HepG2 (cell line): ENCODE data around the gene LLGL1. TPM values are rescaled to one million over a fixed set of nuclear protein-coding genes. Genes with fewer than 3 reads are reported as not detected.
A peak's percentile ranks its signal among the peaks of the same experiment; 100 is the strongest.

Experiments
- ARID2 ChIP-seq: sonication (generic); formaldehyde crosslinking; IDR thresholded peaks from 2 replicates; pipeline ENCODE4 v1.8.1; 2022; ENCODE audit warnings: mild to moderate bottlenecking, missing genetic modification reagents, borderline replicate concordance
- DNMT3B ChIP-seq: conservative IDR thresholded peaks from 2 replicates; pipeline ENCODE4 v1.6.1; 2016; ENCODE audit warnings: missing biosample characterization, control low read depth
- HCFC1 ChIP-seq: fragments of 150-350 bp; IDR thresholded peaks from 2 replicates; pipeline ENCODE4 v1.6.1; 2014; ENCODE audit warnings: low read depth, low read length
- KLF6 ChIP-seq: IDR thresholded peaks from 2 replicates; pipeline ENCODE4 v1.8.0; 2016; ENCODE audit warnings: missing biosample characterization, missing genetic modification reagents
- NFKB2 ChIP-seq: sonication (generic); formaldehyde crosslinking; IDR thresholded peaks from 2 replicates; pipeline ENCODE4 v1.4.0; 2020; ENCODE audit warnings: missing genetic modification reagents, borderline replicate concordance
- NFKBIZ ChIP-seq: IDR thresholded peaks from 2 replicates; pipeline ENCODE4 v1.6.1; 2018; ENCODE audit warnings: missing genetic modification reagents, missing compliant biosample characterization
- TBX2 ChIP-seq: sonication (generic); formaldehyde crosslinking; IDR thresholded peaks from 2 replicates; pipeline ENCODE4 v1.5.0; 2020; ENCODE audit warnings: missing genetic modification reagents, mild to moderate bottlenecking, borderline replicate concordance
- TMF1 ChIP-seq: sonication (generic); formaldehyde crosslinking; IDR thresholded peaks from 2 replicates; pipeline ENCODE4 v1.8.1; 2022; ENCODE audit warnings: low read depth, missing genetic modification reagents
- YEATS4 ChIP-seq: sonication (generic); formaldehyde crosslinking; IDR thresholded peaks from 2 replicates; pipeline ENCODE4 v1.4.0; 2020; ENCODE audit warnings: missing genetic modification reagents, borderline replicate concordance
- ZNF12 ChIP-seq: sonication (generic); formaldehyde crosslinking; IDR thresholded peaks from 2 replicates; pipeline ENCODE4 v1.5.0; 2020; ENCODE audit warnings: missing genetic modification reagents
- ZNF292 ChIP-seq: sonication (generic); formaldehyde crosslinking; IDR thresholded peaks from 2 replicates; pipeline ENCODE4 v1.8.1; 2022; ENCODE audit warnings: mild to moderate bottlenecking, low read depth, missing genetic modification reagents, borderline replicate concordance
- ZNF773 ChIP-seq: sonication (generic); formaldehyde crosslinking; IDR thresholded peaks from 2 replicates; pipeline ENCODE4 v1.4.0; 2020; ENCODE audit warnings: missing genetic modification reagents, borderline replicate concordance
- ZSCAN20 ChIP-seq: sonication (generic); formaldehyde crosslinking; IDR thresholded peaks from 2 replicates; pipeline ENCODE4 v1.4.0; 2020; ENCODE audit warnings: missing genetic modification reagents, mild to moderate bottlenecking, borderline replicate concordance
- polyA plus RNA-seq, 8 experiments: library from polyadenylated mRNA; depleted of rRNA in 3 of 8; stranded (reverse) in 7 of 8; unstranded in 1 of 8; fragments of >200 nt; fragmentation: Illumina TruSeq in 4 of 8; extraction: Trizol in 4 of 8; gene quantifications; 2 replicates each; pipeline versions ENCODE4 v1.2.1 to v1.2.3, GENCODE V29; 2011 to 2016; ENCODE audit warnings: low read depth in 4 of 8, missing spikeins in 1 of 8, mixed read lengths in 1 of 8; ENCODE audit not compliant: insufficient read depth in 1 of 8
- total RNA-seq, 5 experiments: library from RNA; depleted of rRNA; stranded (reverse); fragments of >200 nt; fragmentation: Illumina TruSeq; extraction: Trizol; gene quantifications; 2 replicates each; pipeline ENCODE4 v1.2.3, GENCODE V29; 2016; ENCODE audit warnings: low read depth in 1 of 5
- TF ChIP-seq, protein P1 (sequence below): sonication (generic); formaldehyde crosslinking; IDR thresholded peaks from 2 replicates; pipeline ENCODE4 v1.8.0; 2022; ENCODE audit warnings: mild to moderate bottlenecking, missing genetic modification reagents, moderate library complexity
- TF ChIP-seq, protein P2 (sequence below): sonication (generic); formaldehyde crosslinking; IDR thresholded peaks from 2 replicates; pipeline ENCODE4 v1.8.1; 2022; ENCODE audit warnings: low read depth, mild to moderate bottlenecking, missing genetic modification reagents
- TF ChIP-seq, protein P3 (sequence below): sonication (generic); formaldehyde crosslinking; IDR thresholded peaks from 2 replicates; pipeline ENCODE4 v1.4.0; 2020; ENCODE audit warnings: mild to moderate bottlenecking, missing genetic modification reagents
- TF ChIP-seq, protein P4 (sequence below): sonication (generic); formaldehyde crosslinking; IDR thresholded peaks from 2 replicates; pipeline ENCODE4 v1.4.0; 2020; ENCODE audit warnings: mild to moderate bottlenecking, missing genetic modification reagents
- TF ChIP-seq, protein P5 (sequence below), 2 experiments: sonication (generic) in 1 of 2; formaldehyde crosslinking in 1 of 2; IDR thresholded peaks; 2 replicates each; pipeline versions ENCODE4 v1.5.1 to v1.6.1; 2011 to 2020; ENCODE audit warnings: borderline replicate concordance in 1 of 2, low read depth in 1 of 2, low read length in 1 of 2, mild to moderate bottlenecking in 1 of 2, missing genetic modification reagents in 1 of 2, moderate library complexity in 1 of 2
- TF ChIP-seq, protein P6 (sequence below): IDR thresholded peaks from 2 replicates; pipeline ENCODE4 v1.6.1; 2016; ENCODE audit warnings: low read depth, borderline replicate concordance
- TF ChIP-seq, protein P7 (sequence below): sonication (generic); formaldehyde crosslinking; IDR thresholded peaks from 2 replicates; pipeline ENCODE4 v1.8.1; 2023; ENCODE audit warnings: missing genetic modification reagents, mild to moderate bottlenecking, borderline replicate concordance

LLGL1 gene
- total and polyA plus RNA-seq, 2 of the 13 experiments (the other 11 are each of a cell fraction or from before 2014, with no cell fraction given), result 15.0 to 15.3 TPM

DNA sequence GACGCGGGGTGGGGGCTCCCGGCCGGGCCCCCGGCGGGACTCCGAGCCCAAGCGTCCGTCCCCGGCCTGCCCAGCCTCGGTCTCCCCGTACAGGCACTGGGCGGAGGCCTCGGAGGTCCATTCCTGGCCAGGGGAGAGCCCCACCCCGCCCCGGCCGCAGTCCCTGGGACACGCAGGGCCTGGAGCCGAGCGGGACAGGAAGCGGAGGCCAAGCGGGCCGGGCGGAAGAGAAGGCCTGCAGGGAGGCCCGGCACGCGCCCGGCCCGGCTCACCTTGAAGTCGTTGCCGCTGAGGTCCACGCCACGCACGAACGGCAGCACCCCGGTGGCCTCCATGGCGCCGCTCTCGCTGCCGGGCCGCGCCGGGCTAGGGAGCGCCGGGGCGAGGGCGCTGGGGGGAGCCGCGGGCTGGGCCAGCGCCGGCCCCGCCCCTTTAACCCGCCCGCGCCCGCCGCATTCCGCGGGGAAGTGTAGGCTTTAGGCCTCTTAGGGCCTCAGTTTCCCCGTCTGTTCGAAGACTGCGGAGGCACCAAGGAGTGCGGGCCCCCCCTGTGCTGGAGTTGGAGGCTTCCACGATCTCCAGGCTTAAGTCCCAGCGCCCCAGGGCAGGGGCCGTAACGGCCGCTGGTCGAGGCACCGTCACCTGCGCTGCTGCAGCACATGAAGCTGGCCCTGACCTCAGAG, 33.1 kb downstream of the LLGL1 start, which contains the start of gene FLII (continued):
- TF ChIP-seq HCFC1, result no peak
- TF ChIP-seq, protein P1, sequence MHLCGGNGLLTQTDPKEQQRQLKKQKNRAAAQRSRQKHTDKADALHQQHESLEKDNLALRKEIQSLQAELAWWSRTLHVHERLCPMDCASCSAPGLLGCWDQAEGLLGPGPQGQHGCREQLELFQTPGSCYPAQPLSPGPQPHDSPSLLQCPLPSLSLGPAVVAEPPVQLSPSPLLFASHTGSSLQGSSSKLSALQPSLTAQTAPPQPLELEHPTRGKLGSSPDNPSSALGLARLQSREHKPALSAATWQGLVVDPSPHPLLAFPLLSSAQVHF (CRISPR knock-in tag), result peak; percentile 27; the same call in 1 of the 2 replicates
- 0 out of 2 replicates have a peak, but pooled peaks have one; percentile 21 for TF ChIP-seq ZNF292 (CRISPR knock-in tag)
- no peak for TF ChIP-seq ZNF12 (CRISPR knock-in tag)
- TF ChIP-seq, protein P2, sequence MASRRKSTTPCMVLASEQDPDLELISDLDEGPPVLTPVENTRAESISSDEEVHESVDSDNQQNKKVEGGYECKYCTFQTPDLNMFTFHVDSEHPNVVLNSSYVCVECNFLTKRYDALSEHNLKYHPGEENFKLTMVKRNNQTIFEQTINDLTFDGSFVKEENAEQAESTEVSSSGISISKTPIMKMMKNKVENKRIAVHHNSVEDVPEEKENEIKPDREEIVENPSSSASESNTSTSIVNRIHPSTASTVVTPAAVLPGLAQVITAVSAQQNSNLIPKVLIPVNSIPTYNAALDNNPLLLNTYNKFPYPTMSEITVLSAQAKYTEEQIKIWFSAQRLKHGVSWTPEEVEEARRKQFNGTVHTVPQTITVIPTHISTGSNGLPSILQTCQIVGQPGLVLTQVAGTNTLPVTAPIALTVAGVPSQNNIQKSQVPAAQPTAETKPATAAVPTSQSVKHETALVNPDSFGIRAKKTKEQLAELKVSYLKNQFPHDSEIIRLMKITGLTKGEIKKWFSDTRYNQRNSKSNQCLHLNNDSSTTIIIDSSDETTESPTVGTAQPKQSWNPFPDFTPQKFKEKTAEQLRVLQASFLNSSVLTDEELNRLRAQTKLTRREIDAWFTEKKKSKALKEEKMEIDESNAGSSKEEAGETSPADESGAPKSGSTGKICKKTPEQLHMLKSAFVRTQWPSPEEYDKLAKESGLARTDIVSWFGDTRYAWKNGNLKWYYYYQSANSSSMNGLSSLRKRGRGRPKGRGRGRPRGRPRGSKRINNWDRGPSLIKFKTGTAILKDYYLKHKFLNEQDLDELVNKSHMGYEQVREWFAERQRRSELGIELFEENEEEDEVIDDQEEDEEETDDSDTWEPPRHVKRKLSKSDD (CRISPR knock-in tag), result 0 out of 2 replicates have a peak, but pooled peaks have one; percentile 18
- TF ChIP-seq, protein P3, sequence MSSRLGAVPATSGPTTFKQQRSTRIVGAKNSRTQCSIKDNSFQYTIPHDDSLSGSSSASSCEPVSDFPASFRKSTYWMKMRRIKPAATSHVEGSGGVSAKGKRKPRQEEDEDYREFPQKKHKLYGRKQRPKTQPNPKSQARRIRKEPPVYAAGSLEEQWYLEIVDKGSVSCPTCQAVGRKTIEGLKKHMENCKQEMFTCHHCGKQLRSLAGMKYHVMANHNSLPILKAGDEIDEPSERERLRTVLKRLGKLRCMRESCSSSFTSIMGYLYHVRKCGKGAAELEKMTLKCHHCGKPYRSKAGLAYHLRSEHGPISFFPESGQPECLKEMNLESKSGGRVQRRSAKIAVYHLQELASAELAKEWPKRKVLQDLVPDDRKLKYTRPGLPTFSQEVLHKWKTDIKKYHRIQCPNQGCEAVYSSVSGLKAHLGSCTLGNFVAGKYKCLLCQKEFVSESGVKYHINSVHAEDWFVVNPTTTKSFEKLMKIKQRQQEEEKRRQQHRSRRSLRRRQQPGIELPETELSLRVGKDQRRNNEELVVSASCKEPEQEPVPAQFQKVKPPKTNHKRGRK (CRISPR knock-in tag), result no peak
- TF ChIP-seq NFKBIZ (CRISPR knock-in tag), result no peak
- no peak; the same call in 1 of the 2 replicates for TF ChIP-seq NFKB2
- no peak for TF ChIP-seq DNMT3B
- TF ChIP-seq, protein P4, sequence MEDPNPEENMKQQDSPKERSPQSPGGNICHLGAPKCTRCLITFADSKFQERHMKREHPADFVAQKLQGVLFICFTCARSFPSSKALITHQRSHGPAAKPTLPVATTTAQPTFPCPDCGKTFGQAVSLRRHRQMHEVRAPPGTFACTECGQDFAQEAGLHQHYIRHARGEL, result no peak
- TF ChIP-seq, protein P5, sequence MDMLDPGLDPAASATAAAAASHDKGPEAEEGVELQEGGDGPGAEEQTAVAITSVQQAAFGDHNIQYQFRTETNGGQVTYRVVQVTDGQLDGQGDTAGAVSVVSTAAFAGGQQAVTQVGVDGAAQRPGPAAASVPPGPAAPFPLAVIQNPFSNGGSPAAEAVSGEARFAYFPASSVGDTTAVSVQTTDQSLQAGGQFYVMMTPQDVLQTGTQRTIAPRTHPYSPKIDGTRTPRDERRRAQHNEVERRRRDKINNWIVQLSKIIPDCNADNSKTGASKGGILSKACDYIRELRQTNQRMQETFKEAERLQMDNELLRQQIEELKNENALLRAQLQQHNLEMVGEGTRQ (IDR thresholded peaks at IDR 0.05; ENCODE audit: low read depth, low read length), result no peak
- TF ChIP-seq, protein P5 (CRISPR knock-in tag; IDR thresholded peaks at IDR 0.05; ENCODE audit: borderline replicate concordance), result no peak
- TF ChIP-seq YEATS4 (CRISPR knock-in tag), result peak; percentile 87
- 0 out of 2 replicates have a peak, but pooled peaks have one; percentile 0 for TF ChIP-seq ZSCAN20 (CRISPR knock-in tag)
- TF ChIP-seq, protein P6, sequence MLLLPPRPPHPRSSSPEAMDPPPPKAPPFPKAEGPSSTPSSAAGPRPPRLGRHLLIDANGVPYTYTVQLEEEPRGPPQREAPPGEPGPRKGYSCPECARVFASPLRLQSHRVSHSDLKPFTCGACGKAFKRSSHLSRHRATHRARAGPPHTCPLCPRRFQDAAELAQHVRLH (CRISPR knock-in tag), result 0 out of 2 replicates have a peak, but pooled peaks have one; percentile 31
- peak; percentile 75 for TF ChIP-seq KLF6 (CRISPR knock-in tag)
- peak; percentile 71 for TF ChIP-seq TBX2 (CRISPR knock-in tag)
- TF ChIP-seq, protein P7, sequence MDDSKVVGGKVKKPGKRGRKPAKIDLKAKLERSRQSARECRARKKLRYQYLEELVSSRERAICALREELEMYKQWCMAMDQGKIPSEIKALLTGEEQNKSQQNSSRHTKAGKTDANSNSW (CRISPR knock-in tag), result peak; percentile 27; the same call in 1 of the 2 replicates
- peak; percentile 61; the same call in 1 of the 2 replicates for TF ChIP-seq TMF1
- no peak for TF ChIP-seq ARID2
- TF ChIP-seq ZNF773 (CRISPR knock-in tag), result peak; percentile 81; the same call in 1 of the 2 replicates
